ENCODE measurements around the gene JAG2.
A peak's percentile ranks its signal among the peaks of the same experiment; 100 is the strongest.

DNA sequence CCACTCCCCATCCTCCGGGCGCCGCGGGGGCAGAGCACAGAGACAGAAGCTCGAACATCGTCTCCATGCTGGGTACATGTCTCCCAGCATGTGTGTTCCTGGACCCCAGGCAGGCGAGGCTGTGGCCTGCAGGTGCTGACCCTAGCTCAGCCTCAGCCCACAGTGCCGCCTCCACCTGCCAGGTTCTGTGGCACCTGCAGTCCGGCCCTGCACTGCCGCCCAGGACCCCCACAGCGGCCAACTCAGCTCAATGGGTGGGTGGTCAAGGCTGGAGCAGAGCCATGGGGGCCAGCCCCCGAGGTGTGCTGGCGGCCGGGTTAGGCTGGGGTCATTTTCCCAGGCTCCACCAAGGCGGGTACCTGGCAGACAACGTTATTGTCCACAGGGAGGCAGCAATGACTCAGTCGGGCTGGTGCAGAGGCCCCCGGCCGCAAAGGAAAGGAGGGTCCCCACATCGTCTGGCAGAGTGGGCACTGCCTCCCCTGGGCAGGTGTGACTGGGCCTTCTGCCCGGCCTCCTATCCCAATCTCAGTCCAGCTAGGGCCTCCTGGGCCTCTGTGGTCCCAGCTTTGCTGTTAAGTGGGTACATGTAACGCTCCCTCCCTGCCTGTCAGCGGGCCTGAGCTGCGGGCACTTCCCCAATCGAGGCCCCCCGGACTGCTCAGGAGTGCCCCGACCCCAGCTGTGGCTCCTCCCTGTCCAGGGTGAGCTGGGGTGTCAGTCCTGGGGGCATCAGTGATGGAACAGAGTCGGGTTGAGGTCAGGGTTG lies 32.8 kb upstream of the JAG2 start:
- TF ChIP-seq SIN3A (IDR thresholded peaks at IDR 0.05; ENCODE audit: borderline replicate concordance, insufficient read depth, low read depth, low read length) (no peak), POLR2AphosphoS5 (IDR thresholded peaks at IDR 0.05; ENCODE audit: low read depth, low read length) (no peak)
- TF ChIP-seq, protein P1, sequence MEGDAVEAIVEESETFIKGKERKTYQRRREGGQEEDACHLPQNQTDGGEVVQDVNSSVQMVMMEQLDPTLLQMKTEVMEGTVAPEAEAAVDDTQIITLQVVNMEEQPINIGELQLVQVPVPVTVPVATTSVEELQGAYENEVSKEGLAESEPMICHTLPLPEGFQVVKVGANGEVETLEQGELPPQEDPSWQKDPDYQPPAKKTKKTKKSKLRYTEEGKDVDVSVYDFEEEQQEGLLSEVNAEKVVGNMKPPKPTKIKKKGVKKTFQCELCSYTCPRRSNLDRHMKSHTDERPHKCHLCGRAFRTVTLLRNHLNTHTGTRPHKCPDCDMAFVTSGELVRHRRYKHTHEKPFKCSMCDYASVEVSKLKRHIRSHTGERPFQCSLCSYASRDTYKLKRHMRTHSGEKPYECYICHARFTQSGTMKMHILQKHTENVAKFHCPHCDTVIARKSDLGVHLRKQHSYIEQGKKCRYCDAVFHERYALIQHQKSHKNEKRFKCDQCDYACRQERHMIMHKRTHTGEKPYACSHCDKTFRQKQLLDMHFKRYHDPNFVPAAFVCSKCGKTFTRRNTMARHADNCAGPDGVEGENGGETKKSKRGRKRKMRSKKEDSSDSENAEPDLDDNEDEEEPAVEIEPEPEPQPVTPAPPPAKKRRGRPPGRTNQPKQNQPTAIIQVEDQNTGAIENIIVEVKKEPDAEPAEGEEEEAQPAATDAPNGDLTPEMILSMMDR (IDR thresholded peaks at IDR 0.05), result peak; percentile 52
- TF ChIP-seq, protein P2, sequence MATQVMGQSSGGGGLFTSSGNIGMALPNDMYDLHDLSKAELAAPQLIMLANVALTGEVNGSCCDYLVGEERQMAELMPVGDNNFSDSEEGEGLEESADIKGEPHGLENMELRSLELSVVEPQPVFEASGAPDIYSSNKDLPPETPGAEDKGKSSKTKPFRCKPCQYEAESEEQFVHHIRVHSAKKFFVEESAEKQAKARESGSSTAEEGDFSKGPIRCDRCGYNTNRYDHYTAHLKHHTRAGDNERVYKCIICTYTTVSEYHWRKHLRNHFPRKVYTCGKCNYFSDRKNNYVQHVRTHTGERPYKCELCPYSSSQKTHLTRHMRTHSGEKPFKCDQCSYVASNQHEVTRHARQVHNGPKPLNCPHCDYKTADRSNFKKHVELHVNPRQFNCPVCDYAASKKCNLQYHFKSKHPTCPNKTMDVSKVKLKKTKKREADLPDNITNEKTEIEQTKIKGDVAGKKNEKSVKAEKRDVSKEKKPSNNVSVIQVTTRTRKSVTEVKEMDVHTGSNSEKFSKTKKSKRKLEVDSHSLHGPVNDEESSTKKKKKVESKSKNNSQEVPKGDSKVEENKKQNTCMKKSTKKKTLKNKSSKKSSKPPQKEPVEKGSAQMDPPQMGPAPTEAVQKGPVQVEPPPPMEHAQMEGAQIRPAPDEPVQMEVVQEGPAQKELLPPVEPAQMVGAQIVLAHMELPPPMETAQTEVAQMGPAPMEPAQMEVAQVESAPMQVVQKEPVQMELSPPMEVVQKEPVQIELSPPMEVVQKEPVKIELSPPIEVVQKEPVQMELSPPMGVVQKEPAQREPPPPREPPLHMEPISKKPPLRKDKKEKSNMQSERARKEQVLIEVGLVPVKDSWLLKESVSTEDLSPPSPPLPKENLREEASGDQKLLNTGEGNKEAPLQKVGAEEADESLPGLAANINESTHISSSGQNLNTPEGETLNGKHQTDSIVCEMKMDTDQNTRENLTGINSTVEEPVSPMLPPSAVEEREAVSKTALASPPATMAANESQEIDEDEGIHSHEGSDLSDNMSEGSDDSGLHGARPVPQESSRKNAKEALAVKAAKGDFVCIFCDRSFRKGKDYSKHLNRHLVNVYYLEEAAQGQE (IDR thresholded peaks at IDR 0.05; ENCODE audit: insufficient read depth in 1 of 2, low read depth in 2 of 2, low read length in 1 of 2), result no peak

All from Panc1 (cell line).